ENCODE data around the gene MIA3.
"Not testable (repeated sequence)": the region's sequence is repeated elsewhere in the genome, so short reads cannot be mapped to it uniquely, and the experiment has no call there.

The MIA3 gene

DNA sequence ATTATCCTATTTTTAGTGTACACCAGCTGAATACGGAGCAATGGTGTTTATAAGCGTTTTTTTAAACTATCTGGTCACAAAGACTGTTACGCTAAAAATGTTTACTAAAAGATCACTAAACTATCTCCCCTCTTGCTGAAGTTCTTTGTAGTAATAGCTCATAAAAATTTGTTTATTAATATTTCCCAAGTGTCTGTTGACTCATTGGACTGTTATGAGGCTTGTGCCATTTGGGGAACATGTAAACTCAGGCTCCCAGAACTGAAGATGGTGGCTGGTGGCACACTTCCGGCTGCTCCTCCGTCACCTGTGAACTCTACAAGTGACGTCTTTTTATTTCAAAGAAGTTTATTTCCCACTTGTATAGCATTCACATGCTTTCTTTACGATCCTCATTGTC lies 48.1 kb downstream of the MIA3 start:
- no peak overlapping the region for H2BK120ac ChIP-seq (ENCODE audit: low read depth, low read length)
- no peak overlapping the region for H2BK15ac ChIP-seq (ENCODE audit: low read length)
- H3K4me2 ChIP-seq (ENCODE audit: insufficient read depth, low read length, poor library complexity, severe bottlenecking): no peak overlapping the region
- no peak overlapping the region for H3K4me3 ChIP-seq (ENCODE audit: low read length in 2 of 2)
- H3K4ac ChIP-seq (ENCODE audit: low read length): no peak overlapping the region
- H3K14ac ChIP-seq (ENCODE audit: low read length): no peak overlapping the region
- H3K36me3 ChIP-seq (replicated peaks in 1 of 2; ENCODE audit: control insufficient read depth in 2 of 2, insufficient read depth in 2 of 2, low read length in 2 of 2): peaks cover 29 to 82% of the 10 kb centered on the region in 2 donors
- H3K27me3 ChIP-seq (ENCODE audit: control insufficient read depth in 3 of 3, insufficient read depth in 3 of 3, low read depth in 1 of 3, low read length in 3 of 3): no peaks in the 10 kb centered on the region
- no peak overlapping the region for H3K9ac ChIP-seq (ENCODE audit: low read depth, low read length, poor library complexity)
- H4K8ac ChIP-seq (ENCODE audit: low read depth, low read length): no peak overlapping the region
- no CpG with 5 or more reads among the region's 7 CpGs for WGBS, 2 donors (ENCODE audit: extremely low coverage in 2 of 2, insufficient read length in 2 of 2, insufficient replicate concordance in 1 of 2)
- H3K79me1 ChIP-seq (ENCODE audit: low read depth, low read length): no peaks in the 10 kb centered on the region
- no peak overlapping the region for H3K23ac ChIP-seq (ENCODE audit: low read depth, low read length, poor library complexity)
- no peaks in the 10 kb centered on the region for H3K4me1 ChIP-seq (ENCODE audit: control insufficient read depth in 2 of 2, insufficient read depth in 1 of 2, low read depth in 1 of 2, low read length in 2 of 2)
- DNase-seq (ENCODE audit: low spot score): no peak
- H2BK12ac ChIP-seq (ENCODE audit: low read length): no peak overlapping the region
- H3K27ac ChIP-seq (replicated peaks; ENCODE audit: low read length): no peak overlapping the region
- no peak overlapping the region for H2AFZ ChIP-seq (ENCODE audit: low read length)
- H4K91ac ChIP-seq (ENCODE audit: low read depth, low read length, poor library complexity): no peak overlapping the region
- no peaks in the 10 kb centered on the region for H3K9me3 ChIP-seq (replicated peaks in 1 of 2; ENCODE audit: control insufficient read depth in 2 of 2, insufficient read depth in 1 of 2, low read depth in 1 of 2, low read length in 2 of 2)
- H2BK5ac ChIP-seq (ENCODE audit: low read length): no peak overlapping the region
- H2AK5ac ChIP-seq (ENCODE audit: low read depth, low read length): no peak overlapping the region
- no peak overlapping the region for H3K18ac ChIP-seq (ENCODE audit: low read length)

- not testable (repeated sequence) for H3K4ac ChIP-seq (ENCODE audit: low read length); H3K18ac ChIP-seq (ENCODE audit: low read length); H2AK5ac ChIP-seq (ENCODE audit: low read depth, low read length); H3K27ac ChIP-seq (replicated peaks; ENCODE audit: low read length); H3K23ac ChIP-seq (ENCODE audit: low read depth, low read length, poor library complexity); H3K27me3 ChIP-seq (ENCODE audit: control insufficient read depth in 3 of 3, insufficient read depth in 3 of 3, low read depth in 1 of 3, low read length in 3 of 3); H3K14ac ChIP-seq (ENCODE audit: low read length); H2BK15ac ChIP-seq (ENCODE audit: low read length); DNase-seq (ENCODE audit: low spot score); H4K8ac ChIP-seq (ENCODE audit: low read depth, low read length); H3K4me2 ChIP-seq (ENCODE audit: insufficient read depth, low read length, poor library complexity, severe bottlenecking); H3K9ac ChIP-seq (ENCODE audit: low read depth, low read length, poor library complexity); H2BK120ac ChIP-seq (ENCODE audit: low read depth, low read length); H2AFZ ChIP-seq (ENCODE audit: low read length); H3K9me3 ChIP-seq (replicated peaks in 1 of 2; ENCODE audit: control insufficient read depth in 2 of 2, insufficient read depth in 1 of 2, low read depth in 1 of 2, low read length in 2 of 2); H2BK5ac ChIP-seq (ENCODE audit: low read length); H3K79me1 ChIP-seq (ENCODE audit: low read depth, low read length); H2BK12ac ChIP-seq (ENCODE audit: low read length); H4K91ac ChIP-seq (ENCODE audit: low read depth, low read length, poor library complexity); H3K4me3 ChIP-seq (ENCODE audit: low read length in 2 of 2); H3K4me1 ChIP-seq (ENCODE audit: control insufficient read depth in 2 of 2, insufficient read depth in 1 of 2, low read depth in 1 of 2, low read length in 2 of 2)
- WGBS, 2 donors (ENCODE audit: extremely low coverage in 2 of 2, insufficient read length in 2 of 2, insufficient replicate concordance in 1 of 2): no CpG with 5 or more reads among the region's 4 CpGs
- peaks cover 26 to 82% of the 10 kb centered on the region in 2 donors for H3K36me3 ChIP-seq (replicated peaks in 1 of 2; ENCODE audit: control insufficient read depth in 2 of 2, insufficient read depth in 2 of 2, low read length in 2 of 2)
Measured at GRCh38 chr1:222668184-222668583, 50.3 kb downstream of the MIA3 start.

DNA sequence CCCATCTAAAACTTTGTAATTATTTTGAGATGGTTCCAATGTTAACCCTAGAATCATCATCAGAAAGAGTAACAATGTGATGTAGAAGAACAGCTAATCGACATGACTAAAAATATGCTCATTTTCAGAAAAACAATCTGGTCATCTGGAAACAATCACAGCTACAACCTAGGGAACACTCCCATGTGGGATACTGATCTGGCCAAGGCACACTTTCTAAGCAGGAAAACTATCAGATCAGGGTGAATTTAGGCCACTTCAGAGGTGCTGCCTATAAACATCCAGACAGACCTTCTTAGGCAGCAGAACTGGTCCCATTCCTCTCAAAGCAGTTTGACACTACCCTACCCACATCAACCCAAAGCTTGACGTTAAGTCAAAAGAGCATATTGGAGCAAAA lies 51.2 kb downstream of the MIA3 start:
- not testable (repeated sequence) for H2AK5ac ChIP-seq (ENCODE audit: low read depth, low read length); DNase-seq (ENCODE audit: low spot score); H2BK120ac ChIP-seq (ENCODE audit: low read depth, low read length); H2BK12ac ChIP-seq (ENCODE audit: low read length); H3K9ac ChIP-seq (ENCODE audit: low read depth, low read length, poor library complexity); H2BK15ac ChIP-seq (ENCODE audit: low read length); H2BK5ac ChIP-seq (ENCODE audit: low read length); H3K27ac ChIP-seq (replicated peaks; ENCODE audit: low read length); H3K4me1 ChIP-seq (ENCODE audit: control insufficient read depth in 2 of 2, insufficient read depth in 1 of 2, low read depth in 1 of 2, low read length in 2 of 2); H3K4me2 ChIP-seq (ENCODE audit: insufficient read depth, low read length, poor library complexity, severe bottlenecking); H3K4ac ChIP-seq (ENCODE audit: low read length); H3K79me1 ChIP-seq (ENCODE audit: low read depth, low read length); H3K23ac ChIP-seq (ENCODE audit: low read depth, low read length, poor library complexity); H3K4me3 ChIP-seq (ENCODE audit: low read length in 2 of 2); H4K91ac ChIP-seq (ENCODE audit: low read depth, low read length, poor library complexity); H3K14ac ChIP-seq (ENCODE audit: low read length); H2AFZ ChIP-seq (ENCODE audit: low read length); H3K9me3 ChIP-seq (replicated peaks in 1 of 2; ENCODE audit: control insufficient read depth in 2 of 2, insufficient read depth in 1 of 2, low read depth in 1 of 2, low read length in 2 of 2); H3K27me3 ChIP-seq (ENCODE audit: control insufficient read depth in 3 of 3, insufficient read depth in 3 of 3, low read depth in 1 of 3, low read length in 3 of 3); H3K18ac ChIP-seq (ENCODE audit: low read length); H4K8ac ChIP-seq (ENCODE audit: low read depth, low read length)
- no CpG with 5 or more reads among the region's 2 CpGs for WGBS, 2 donors (ENCODE audit: extremely low coverage in 2 of 2, insufficient read length in 2 of 2, insufficient replicate concordance in 1 of 2)
- peaks cover 22 to 75% of the 10 kb centered on the region in 2 donors for H3K36me3 ChIP-seq (replicated peaks in 1 of 2; ENCODE audit: control insufficient read depth in 2 of 2, insufficient read depth in 2 of 2, low read length in 2 of 2)

GRCh38 chr1:222670110-222670509 lies 52.2 kb downstream of the MIA3 start:
- Histone ChIP-seq H4K8ac (ENCODE audit: low read depth, low read length) (no peak overlapping the region), H3K27me3 (ENCODE audit: control insufficient read depth in 3 of 3, insufficient read depth in 3 of 3, low read depth in 1 of 3, low read length in 3 of 3) (no peaks in the 10 kb centered on the region), H2BK12ac (ENCODE audit: low read length) (no peak overlapping the region), H2BK120ac (ENCODE audit: low read depth, low read length) (no peak overlapping the region), H2BK5ac (ENCODE audit: low read length) (no peak overlapping the region), H3K14ac (ENCODE audit: low read length) (no peak overlapping the region), H4K91ac (ENCODE audit: low read depth, low read length, poor library complexity) (no peak overlapping the region), H3K9ac (ENCODE audit: low read depth, low read length, poor library complexity) (no peak overlapping the region), H3K36me3 (replicated peaks in 1 of 2; ENCODE audit: control insufficient read depth in 2 of 2, insufficient read depth in 2 of 2, low read length in 2 of 2) (peaks cover 17 to 75% of the 10 kb centered on the region in 2 donors), H3K27ac (replicated peaks; ENCODE audit: low read length) (no peak overlapping the region), H3K23ac (ENCODE audit: low read depth, low read length, poor library complexity) (no peak overlapping the region), H3K4ac (ENCODE audit: low read length) (no peak overlapping the region), H2AFZ (ENCODE audit: low read length) (no peak overlapping the region), H3K9me3 (replicated peaks in 1 of 2; ENCODE audit: control insufficient read depth in 2 of 2, insufficient read depth in 1 of 2, low read depth in 1 of 2, low read length in 2 of 2) (no peaks in the 10 kb centered on the region), H3K4me2 (ENCODE audit: insufficient read depth, low read length, poor library complexity, severe bottlenecking) (no peak overlapping the region), H2AK5ac (ENCODE audit: low read depth, low read length) (no peak overlapping the region), H3K4me3 (ENCODE audit: low read length in 2 of 2) (no peak overlapping the region), H3K18ac (ENCODE audit: low read length) (no peak overlapping the region), H3K4me1 (ENCODE audit: control insufficient read depth in 2 of 2, insufficient read depth in 1 of 2, low read depth in 1 of 2, low read length in 2 of 2) (no peaks in the 10 kb centered on the region), H2BK15ac (ENCODE audit: low read length) (no peak overlapping the region), H3K79me1 (ENCODE audit: low read depth, low read length) (no peaks in the 10 kb centered on the region)
- no CpG with 5 or more reads among the region's 1 CpG for WGBS, 2 donors (ENCODE audit: extremely low coverage in 2 of 2, insufficient read length in 2 of 2, insufficient replicate concordance in 1 of 2)
- DNase-seq (ENCODE audit: low spot score): no peak
